AG08395 (cell line): ENCODE measurements around the gene WNT7B.
A peak's percentile ranks its signal among the peaks of the same experiment; 100 is the strongest.

Experiments used
- DNase-seq: peaks from one replicate; pipeline ENCODE4 v3.0.0; 2012; ENCODE audit warnings: mixed read lengths, low spot score

The WNT7B gene

GRCh38 chr22:45927059-45927458, 49.9 kb downstream of the WNT7B start:
- DNase-seq: no peak

- no peak for DNase-seq
Observed at GRCh38 chr22:45926433-45926832, 50.5 kb downstream of the WNT7B start.

DNA sequence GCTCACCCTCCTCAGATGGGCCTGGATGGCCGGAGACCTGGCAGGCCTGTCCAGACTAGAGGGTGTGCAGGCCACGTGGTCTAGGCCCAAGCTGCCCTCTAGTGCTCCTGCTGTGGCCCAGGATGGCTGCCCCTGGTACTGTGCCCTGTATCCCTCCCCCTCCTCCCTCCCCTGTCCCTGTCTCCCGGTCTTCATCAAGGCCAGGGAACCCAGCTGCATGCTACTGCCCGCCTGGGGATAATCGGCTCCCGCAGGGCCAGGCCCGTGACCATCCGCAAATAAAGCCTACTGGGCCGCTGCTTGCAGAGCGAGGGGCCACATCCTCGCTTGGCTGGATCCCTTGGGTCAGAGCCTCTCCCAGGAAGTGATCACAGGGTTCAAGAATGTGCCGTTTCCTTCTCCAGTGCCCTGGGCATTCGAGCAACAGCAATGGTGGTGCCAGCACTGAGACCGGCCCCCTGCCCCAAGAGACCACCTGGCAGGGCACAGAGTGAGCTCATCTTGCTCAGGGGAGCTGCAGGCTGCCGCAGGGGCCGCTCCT, 51.1 kb downstream of the WNT7B start:
- DNase-seq: no peak

- no peak for DNase-seq
Observed at GRCh38 chr22:45923835-45924234, 53.1 kb downstream of the WNT7B start.

GRCh38 chr22:45923212-45923611, 53.8 kb downstream of the WNT7B start:
- DNase-seq: no peak

DNA sequence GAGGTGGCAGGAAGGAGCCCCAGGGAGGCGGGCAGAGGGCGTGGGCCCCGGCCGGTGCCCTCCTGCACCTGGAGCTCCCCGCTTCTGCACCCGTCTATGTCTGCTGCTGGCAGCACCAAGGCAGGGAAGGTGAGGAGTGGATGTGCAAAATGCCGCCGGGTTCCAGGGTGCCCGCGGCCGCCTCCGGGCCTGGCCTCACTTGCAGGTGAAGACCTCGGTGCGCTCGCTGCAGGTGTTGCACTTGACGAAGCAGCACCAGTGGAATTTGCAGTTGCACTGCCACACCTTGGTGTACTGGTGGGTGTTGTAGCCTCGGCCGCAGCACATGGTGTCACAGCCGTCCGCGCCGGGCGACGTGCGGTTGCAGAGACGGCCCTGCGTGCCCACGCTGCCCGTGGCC, 54.3 kb downstream of the WNT7B start:
- no peak for DNase-seq

DNA sequence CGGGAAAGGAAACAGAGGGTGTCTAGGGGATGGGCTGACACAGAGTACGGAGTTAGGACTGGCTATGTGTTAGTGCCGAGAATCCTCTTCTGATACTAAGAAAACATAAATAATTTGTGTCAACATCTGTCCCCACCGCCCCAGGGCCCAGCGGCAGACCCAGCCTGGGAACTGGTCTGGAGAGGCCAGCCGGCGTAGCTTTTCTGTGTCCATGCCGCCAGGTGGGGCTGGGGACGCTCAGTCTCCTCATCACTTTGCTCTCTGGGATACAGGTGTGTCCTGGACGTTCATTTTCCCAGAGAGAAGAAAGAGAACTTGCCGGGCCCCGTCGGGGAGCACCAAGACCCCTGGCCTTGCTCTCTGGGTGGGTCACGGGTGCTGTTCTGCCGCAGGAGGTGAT, 54.7 kb downstream of the WNT7B start:
- no peak for DNase-seq

- no peak for DNase-seq
Observed at GRCh38 chr22:45919504-45920286, 57.3 kb downstream of the WNT7B start.

DNA sequence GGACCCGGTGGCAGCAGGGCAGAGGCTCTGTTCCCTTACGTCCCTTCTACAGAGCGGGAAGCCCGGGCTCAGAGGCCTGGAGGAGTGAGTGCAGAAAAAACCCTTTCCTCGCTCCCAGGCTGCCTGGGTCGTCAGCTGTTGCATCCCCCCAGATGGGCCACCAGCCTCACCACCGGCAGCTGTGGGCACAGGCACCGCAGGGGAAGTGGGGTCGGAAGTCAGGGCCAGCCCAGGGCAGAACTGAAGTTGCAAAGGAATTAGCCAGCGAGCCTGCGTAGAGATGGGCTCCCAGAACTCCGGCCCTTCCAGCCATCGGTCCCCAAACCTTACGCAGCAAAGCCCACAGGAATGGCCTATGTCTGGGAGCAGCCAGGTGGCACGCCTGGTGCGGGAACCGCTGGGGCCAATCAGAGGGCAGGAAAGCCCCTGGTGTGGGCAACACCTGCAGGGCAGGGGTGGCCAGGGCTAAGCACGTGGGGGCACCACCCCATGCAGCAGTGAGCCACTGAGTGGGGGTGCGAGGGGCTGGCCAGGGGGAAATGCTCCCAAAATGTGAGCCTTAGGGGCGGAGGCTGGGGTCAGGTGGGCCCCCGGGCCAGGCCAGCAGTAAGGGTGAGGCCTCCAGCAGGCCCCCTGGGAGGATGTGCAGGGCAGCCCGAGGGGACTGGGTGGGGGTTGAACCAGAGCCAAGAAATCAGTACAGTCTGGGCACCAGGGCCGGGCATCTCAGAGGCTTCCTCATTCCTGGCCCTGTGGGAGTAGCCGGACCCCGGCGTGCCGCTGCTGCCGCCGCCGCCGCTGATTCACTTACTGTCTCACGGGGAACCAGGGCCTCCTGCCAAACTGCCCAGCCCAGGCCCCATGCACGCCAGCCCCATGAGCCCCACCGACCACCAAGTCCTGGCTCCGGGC, 58.2 kb downstream of the WNT7B start:
- DNase-seq: no peak

DNA sequence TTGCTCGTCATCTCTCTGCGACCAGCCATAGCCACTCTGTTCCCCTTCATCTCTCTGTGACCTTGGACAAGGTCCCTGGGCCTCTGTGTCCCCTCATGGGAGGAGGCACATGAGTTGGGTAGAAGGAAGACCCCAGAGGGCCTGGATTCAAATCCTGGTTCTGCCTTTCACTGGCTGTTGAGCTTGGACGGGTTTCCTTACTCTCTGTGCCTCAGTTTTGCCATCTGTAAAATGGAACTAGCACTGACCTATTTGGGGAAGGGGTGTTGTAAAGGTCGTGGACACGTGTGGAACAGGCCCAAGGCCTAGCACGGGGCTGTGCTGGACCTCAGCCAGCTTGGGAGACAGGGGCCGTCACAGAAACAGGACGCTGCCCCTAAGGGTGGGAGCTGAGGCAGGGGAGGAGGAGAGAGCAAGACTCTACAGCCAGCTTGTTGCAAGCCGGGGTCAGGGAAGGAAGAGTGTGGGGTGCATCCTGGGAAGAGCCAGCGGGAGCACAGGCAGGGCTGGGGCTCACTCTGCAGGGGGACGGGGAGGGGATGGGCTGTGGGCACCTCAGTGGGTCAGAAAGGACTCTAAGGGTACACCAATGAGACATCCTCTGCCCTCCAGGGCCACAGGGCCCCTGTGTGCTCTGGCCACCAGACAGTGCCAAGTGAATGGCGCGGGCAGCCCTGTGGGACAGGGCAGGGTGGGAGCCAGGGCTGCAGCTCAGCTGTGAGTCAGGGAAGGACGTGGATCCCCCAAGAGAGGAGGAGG, 59.1 kb downstream of the WNT7B start:
- DNase-seq: no peak

- DNase-seq: no peak
Observed at GRCh38 chr22:45917146-45917545, 59.8 kb downstream of the WNT7B start.

DNA sequence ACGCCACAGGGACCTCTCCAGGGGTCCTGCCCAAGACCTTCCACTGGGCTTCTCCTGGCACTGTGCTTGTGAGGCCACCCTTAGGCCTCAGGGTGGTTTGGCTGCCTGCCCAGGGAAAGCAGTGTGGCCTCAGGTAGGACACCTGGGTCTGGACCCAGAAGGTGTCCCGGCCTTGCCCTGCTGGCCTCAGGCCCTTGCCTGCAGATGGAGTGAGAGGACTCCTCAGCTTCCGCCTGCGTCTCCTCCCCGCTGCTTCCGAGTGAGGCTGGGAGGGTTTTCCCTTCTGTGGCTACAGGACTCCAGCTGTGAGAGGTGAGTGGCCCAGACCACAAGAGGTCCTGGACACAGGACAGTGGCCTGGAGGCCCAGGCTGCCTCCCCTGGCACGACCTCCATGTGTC, 60.4 kb downstream of the WNT7B start:
- no peak for DNase-seq

DNA sequence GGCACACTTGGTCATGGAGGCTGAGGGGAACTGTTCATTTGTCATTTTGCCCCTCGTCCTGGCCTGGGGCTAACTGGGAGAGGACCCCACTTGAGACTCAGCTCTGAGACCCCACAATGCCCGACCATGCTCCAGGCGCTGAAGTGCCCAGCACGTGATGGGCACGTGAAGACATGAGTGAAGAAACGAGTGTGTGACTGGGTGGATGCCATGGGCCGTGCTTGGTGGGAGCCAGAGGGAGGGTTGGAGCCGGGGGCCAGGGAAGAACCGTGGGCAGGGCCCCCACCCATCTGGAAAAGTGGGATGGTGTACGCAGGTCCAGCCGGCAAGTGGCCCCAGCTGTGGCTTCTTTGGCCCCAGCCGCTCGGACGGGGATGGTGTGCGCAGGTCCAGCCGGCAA, 61.1 kb downstream of the WNT7B start:
- DNase-seq: no peak

DNA sequence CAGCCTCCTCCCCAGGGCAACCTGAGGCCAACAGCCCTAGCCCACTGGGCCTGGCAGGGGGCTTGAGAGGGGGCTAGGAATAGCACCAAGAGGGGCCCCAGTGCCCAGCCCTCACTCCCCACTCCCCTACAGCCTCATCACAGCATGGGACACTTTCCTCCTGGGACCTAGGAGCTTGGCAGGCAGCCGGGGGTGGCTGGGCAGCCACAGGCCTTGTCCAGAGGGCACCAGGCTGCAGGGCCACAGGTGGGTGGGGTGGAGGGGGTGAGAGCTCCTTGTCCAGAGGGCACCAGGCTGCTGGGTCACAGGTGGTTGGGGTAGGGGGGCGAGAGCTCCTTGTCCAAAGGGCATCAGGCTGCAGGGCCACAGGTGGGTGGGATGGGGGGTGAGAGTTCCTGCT, 61.8 kb downstream of the WNT7B start:
- DNase-seq: no peak

DNA sequence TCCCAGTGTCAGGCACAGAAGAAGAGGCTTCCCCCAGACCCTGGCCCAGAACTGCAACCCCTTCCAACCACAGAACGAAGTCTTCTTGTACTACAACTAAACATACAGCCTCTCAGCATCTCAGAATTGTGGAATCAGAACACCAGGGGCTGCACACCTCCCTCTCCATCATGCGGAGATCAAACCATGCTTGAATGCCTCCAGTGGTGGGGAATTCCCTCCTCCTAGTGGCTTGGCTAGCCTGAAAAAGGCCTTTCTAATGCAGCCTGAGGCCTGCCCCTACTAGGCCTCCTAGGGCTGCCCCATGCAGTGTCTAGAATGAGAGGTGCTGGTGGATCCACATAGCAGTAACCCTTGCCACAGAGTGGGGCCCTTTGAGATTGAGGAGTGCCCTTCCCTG, 62.7 kb downstream of the WNT7B start:
- no peak for DNase-seq

DNA sequence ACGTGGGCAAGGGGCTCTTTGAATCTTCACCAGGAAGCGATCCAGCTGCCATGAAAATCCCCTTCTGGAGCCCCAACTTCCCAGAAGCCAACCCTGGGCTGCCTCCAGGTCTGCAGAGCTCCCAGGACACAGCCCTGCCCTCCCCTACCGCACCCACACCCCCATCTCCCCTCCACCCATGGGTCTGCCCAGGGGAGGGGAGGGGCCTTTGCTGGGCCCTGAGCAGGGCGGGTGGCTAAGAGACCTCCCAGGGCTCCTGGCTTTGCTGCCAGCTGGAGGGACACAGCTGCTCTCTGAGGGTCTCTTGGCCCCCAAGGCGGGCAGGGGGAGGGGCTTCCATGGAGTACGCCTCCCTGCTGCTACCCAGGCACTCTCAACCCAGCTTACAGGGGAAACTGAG, 64.1 kb downstream of the WNT7B start:
- DNase-seq: no peak

- DNase-seq: peak; percentile 50
Observed at GRCh38 chr22:45911601-45912271, 65.2 kb downstream of the WNT7B start.

DNA sequence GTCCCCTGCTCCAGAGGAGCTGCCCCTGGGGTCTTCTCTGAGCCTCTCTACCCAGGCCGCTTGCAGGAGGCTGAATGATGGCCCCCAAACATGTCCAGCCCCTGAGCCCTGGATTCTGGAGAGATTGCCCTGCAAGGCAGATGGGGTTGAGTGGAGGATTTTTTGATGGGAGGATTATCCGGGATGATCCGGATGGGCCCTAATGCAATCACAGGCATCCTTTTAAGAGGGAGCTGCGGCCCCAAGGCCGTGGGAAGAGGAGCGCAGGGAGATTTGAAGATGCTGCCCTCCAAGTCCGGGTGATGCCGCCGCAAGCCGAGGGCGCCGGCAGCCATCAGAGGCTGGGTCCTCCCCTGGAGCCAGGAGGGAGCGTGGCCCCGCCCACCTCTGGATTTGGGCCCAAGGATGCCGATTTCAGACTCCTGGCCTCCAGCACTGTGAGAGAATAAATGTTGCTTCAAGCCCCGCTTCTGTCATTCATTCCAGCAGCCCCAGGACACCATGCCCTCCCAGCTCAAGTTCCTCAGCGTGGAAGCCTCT, 66.0 kb downstream of the WNT7B start:
- DNase-seq: no peak

GRCh38 chr22:45908961-45909360, 68.0 kb downstream of the WNT7B start:
- DNase-seq: no peak

DNA sequence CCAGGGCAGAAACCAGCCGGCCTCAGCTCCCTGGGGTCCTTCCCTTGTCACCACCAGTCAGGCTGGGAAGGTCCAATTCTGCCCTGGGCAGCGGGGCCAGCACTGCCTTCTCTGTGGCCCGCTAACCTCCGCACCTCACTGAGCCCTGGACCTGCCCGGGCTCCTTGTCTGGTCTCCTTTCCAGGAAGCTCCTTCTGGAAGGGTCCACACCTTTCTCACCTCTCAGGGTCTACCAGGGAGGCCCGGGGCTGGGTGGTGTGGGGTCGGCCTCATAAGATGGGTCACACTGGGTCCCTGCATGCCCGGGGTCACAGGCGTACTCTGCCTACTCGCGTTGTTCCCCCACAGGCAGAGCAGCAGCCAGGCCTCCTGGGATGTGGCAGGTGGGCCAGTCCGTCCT, 69.0 kb downstream of the WNT7B start:
- DNase-seq: no peak

DNA sequence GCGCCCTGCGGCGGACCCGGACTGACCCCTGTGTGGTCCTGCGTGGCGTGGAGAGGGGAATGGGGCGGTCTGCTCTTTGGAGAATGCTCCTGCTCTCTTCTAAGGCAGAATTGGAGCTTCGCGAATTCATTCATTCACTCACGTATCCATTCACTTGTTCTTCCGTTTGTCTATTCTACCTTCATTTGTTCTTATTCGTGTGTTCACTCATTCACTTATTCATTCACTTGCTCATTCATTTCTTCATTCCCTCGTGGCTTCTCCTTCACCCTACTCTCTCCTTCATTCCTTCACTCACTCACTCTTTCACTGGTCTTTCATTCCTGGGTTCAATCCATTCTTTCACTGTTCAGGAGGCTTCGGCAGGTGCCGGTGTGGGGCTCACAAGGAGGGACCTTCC, 69.6 kb downstream of the WNT7B start:
- DNase-seq: no peak
